Gastrocnemius medialis (tissue), 4 donors: ENCODE results near the gene CDKN2B-AS1. TPM values are rescaled to one million over a fixed set of nuclear protein-coding genes. Genes with fewer than 3 reads are reported as not detected.

Experiments
- ATAC-seq, 2 donors: fragments of 150-250 bp; one replicate each; pipeline ENCODE4 v1.9.1; 2016
- DNase-seq, 2 donors: peaks; one replicate each; pipeline ENCODE4 v3.0.0-alpha.2; 2019
- H3K27ac ChIP-seq, 4 donors: fragments of 200-600 bp; sonication (generic); 1 replicate in 1 of 4; 2 replicates in 3 of 4; pipeline ENCODE4 v1.5.1; 2016 to 2018; ENCODE audit warnings: mild to moderate bottlenecking in 2 of 4, moderate library complexity in 1 of 4
- H3K27me3 ChIP-seq, 3 donors: fragments of 200-600 bp; sonication (generic) in 2 of 3; 1 replicate in 1 of 3; 2 replicates in 2 of 3; pipeline versions ENCODE4 v1.5.1 to v1.6.0; 2016 to 2019; ENCODE audit warnings: mild to moderate bottlenecking in 1 of 3, moderate library complexity in 1 of 3
- H3K36me3 ChIP-seq, 2 donors: fragments of 200-600 bp; sonication (generic) in 1 of 2; one replicate each; pipeline ENCODE4 v1.5.1; 2017 to 2018
- H3K4me1 ChIP-seq, 2 donors: fragments of 200-600 bp; sonication (generic) in 1 of 2; one replicate each; pipeline ENCODE4 v1.5.1; 2016 to 2017; ENCODE audit warnings: mild to moderate bottlenecking in 2 of 2
- H3K4me3 ChIP-seq, 4 donors: fragments of 200-600 bp; sonication (generic) in 3 of 4; 1 replicate in 1 of 4; 2 replicates in 3 of 4; pipeline ENCODE4 v1.5.1; 2016 to 2019; ENCODE audit warnings: mild to moderate bottlenecking in 2 of 4
- H3K9me3 ChIP-seq, 3 donors: fragments of 200-600 bp; sonication (generic) in 2 of 3; 1 replicate in 1 of 3; 2 replicates in 2 of 3; pipeline ENCODE4 v1.5.1; 2016 to 2019
- CTCF ChIP-seq, 5 experiments: fragments of 450-650 bp in 3 of 5; fragments of 200-600 bp in 2 of 5; sonication (generic) in 2 of 5; IDR thresholded peaks in 4 of 5; conservative IDR thresholded peaks in 1 of 5; 1 replicate in 4 of 5; 2 replicates in 1 of 5; pipeline ENCODE4 v1.5.1; 2016 to 2019; ENCODE audit warnings: antibody characterized with exemption in 5 of 5, mild to moderate bottlenecking in 3 of 5, moderate library complexity in 3 of 5
- POLR2A ChIP-seq, 2 donors: fragments of 450-650 bp; IDR thresholded peaks; one replicate each; pipeline ENCODE4 v1.6.1; 2017; ENCODE audit warnings: antibody characterized with exemption in 2 of 2, mild to moderate bottlenecking in 2 of 2, moderate library complexity in 2 of 2
- in situ Hi-C, 4 donors: fragments of 200-750 bp; cut with MboI; loops; one replicate each; pipeline versions ENCODE4 v1.15.0 to v1.8.0; 2017; ENCODE audit warnings: low sequenced_read_pairs in 4 of 4
- intact Hi-C: fragments of 100-400 bp; cut with DNase I; formaldehyde crosslinking; loops from one replicate; pipeline ENCODE4 v1.15.1; 2023; ENCODE audit warnings: low total_unique reads
- total RNA-seq, 4 donors: library from RNA; depleted of rRNA; stranded (reverse); fragments of >200 nt; gene quantifications; one replicate each; pipeline versions ENCODE4 v1.1.0 to v1.2.3, GENCODE V29; 2016

CDKN2B-AS1 gene
- total RNA-seq, 4 donors from 2014 or later = 0.46 TPM; not detected in 3

DNA sequence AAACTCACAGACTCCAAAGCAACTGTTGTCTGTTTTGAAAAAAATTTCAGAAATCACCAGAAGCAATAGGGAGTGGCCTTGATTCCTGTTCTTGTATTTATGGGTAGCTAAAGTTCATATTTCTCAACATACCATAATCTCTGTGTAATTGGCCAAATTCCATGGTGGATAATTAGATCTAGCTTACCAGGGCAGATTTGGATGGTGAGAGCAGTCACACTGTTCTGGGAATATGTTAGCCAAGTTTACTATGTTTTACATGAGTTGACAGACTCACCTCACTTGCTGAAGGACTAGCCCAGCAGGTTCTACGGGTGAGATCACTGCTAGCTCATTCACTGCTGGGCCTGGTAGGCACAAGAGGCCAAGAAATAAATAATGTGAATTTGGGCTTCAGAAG, 47.2 kb downstream of the CDKN2B-AS1 start:
- Histone ChIP-seq H3K27ac (no peak overlapping the region), H3K36me3 (no peaks in the 10 kb centered on the region), H3K4me3 (no peak overlapping the region), H3K9me3 (no peaks in the 10 kb centered on the region), H3K4me1 (peaks cover 20 to 32% of the 10 kb centered on the region in 2 donors), H3K27me3 (no peaks in the 10 kb centered on the region)
- DNase-seq (no peak), ATAC-seq (no peak)
- in situ Hi-C loops = no loop called here
- TF ChIP-seq POLR2A (IDR thresholded peaks at IDR 0.05) (no peak), CTCF (IDR thresholded peaks at IDR 0.05 in 4 of 5, conservative IDR thresholded peaks at IDR 0.05 in 1 of 5) (no peak)
- intact Hi-C loops = no loop called here

- Histone ChIP-seq H3K27ac (no peak overlapping the region), H3K27me3 (no peaks in the 10 kb centered on the region), H3K9me3 (no peaks in the 10 kb centered on the region), H3K4me3 (no peak overlapping the region), H3K36me3 (no peaks in the 10 kb centered on the region), H3K4me1 (peaks cover 0 to 12% of the 10 kb centered on the region in 2 donors)
- DNase-seq (no peak), ATAC-seq (no peak)
- intact Hi-C loops = no loop called here
- no peak for TF ChIP-seq POLR2A (IDR thresholded peaks at IDR 0.05)
- TF ChIP-seq CTCF (IDR thresholded peaks at IDR 0.05 in 4 of 5, conservative IDR thresholded peaks at IDR 0.05 in 1 of 5) = no peak
- in situ Hi-C loops = no loop called here
These were observed 49.3 kb downstream of the CDKN2B-AS1 start for GRCh38 chr9:22043928-22044327.

DNA sequence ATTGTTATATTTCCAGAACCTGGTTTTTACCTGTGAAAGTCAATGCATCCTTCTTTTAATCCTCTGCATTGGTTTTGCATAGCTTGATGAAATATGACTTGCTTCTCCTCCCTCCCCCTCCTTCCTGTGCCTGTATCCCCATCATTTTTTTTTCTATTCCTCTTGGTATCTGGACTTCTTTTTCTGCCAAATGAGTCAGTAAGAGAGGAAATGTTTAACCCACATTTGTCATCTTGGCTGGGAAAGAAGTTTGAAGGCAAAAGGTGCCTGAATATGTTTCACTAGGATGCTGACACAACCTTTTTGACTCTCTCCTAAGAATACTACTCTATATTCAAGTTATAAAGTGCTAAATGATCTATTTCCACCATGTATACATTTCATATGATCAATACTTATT, 50.0 kb downstream of the CDKN2B-AS1 start:
- TF ChIP-seq CTCF (IDR thresholded peaks at IDR 0.05 in 4 of 5, conservative IDR thresholded peaks at IDR 0.05 in 1 of 5) = no peak
- TF ChIP-seq POLR2A (IDR thresholded peaks at IDR 0.05) = no peak
- Histone ChIP-seq H3K9me3 (no peaks in the 10 kb centered on the region), H3K27ac (no peak overlapping the region), H3K4me3 (no peak overlapping the region), H3K36me3 (no peaks in the 10 kb centered on the region), H3K27me3 (no peaks in the 10 kb centered on the region), H3K4me1 (peaks cover 0 to 5% of the 10 kb centered on the region in 2 donors)
- intact Hi-C loops = no loop called here
- in situ Hi-C loops = no loop called here
- DNase-seq (no peak), ATAC-seq (no peak)

- Histone ChIP-seq H3K27me3 (no peaks in the 10 kb centered on the region), H3K4me1 (peaks cover 0 to 2% of the 10 kb centered on the region in 2 donors), H3K27ac (no peak overlapping the region), H3K9me3 (no peaks in the 10 kb centered on the region), H3K4me3 (no peak overlapping the region), H3K36me3 (no peaks in the 10 kb centered on the region)
- ATAC-seq = no peak
- intact Hi-C loops (no loop called here), in situ Hi-C loops (no loop called here)
- DNase-seq = no peak
- no peak for TF ChIP-seq POLR2A (IDR thresholded peaks at IDR 0.05)
- TF ChIP-seq CTCF (IDR thresholded peaks at IDR 0.05 in 4 of 5, conservative IDR thresholded peaks at IDR 0.05 in 1 of 5) = no peak
These were observed 50.8 kb downstream of the CDKN2B-AS1 start for GRCh38 chr9:22045423-22045822.

GRCh38 chr9:22046243-22046885, 51.8 kb downstream of the CDKN2B-AS1 start:
- H3K27me3 ChIP-seq = no peaks in the 10 kb centered on the region
- H3K4me3 ChIP-seq = no peak overlapping the region
- intact Hi-C loops = no loop called here
- H3K9me3 ChIP-seq = no peaks in the 10 kb centered on the region
- DNase-seq = no peak
- ATAC-seq = no peak
- H3K27ac ChIP-seq = no peak overlapping the region
- in situ Hi-C loops = no loop called here
- H3K36me3 ChIP-seq = no peaks in the 10 kb centered on the region
- H3K4me1 ChIP-seq = peaks cover 0 to 9% of the 10 kb centered on the region in 2 donors
- TF ChIP-seq CTCF (IDR thresholded peaks at IDR 0.05 in 4 of 5, conservative IDR thresholded peaks at IDR 0.05 in 1 of 5) (no peak), POLR2A (IDR thresholded peaks at IDR 0.05) (no peak)
